H7 (cell line): ENCODE measurements around the gene RABGEF1. TPM values are rescaled to one million over a fixed set of nuclear protein-coding genes. Genes with fewer than 3 reads are reported as not detected.
"Not testable (repeated sequence)": the region's sequence is repeated elsewhere in the genome, so short reads cannot be mapped to it uniquely, and the experiment has no call there.

Source experiments
- DNase-seq: peaks from one replicate; pipeline ENCODE4 v3.0.0; 2012
- H3K27me3 ChIP-seq: 2 replicates; pipeline ENCODE4 v1.6.0; 2011; ENCODE audit warnings: mild to moderate bottlenecking, low read length; ENCODE audit not compliant: control insufficient read depth, insufficient read depth
- H3K36me3 ChIP-seq: replicated peaks from 2 replicates; pipeline ENCODE4 v1.5.1; 2011; ENCODE audit warnings: low read length; ENCODE audit not compliant: control insufficient read depth, insufficient read depth
- H3K4me3 ChIP-seq: 2 replicates; pipeline ENCODE4 v1.5.1; 2011; ENCODE audit warnings: low read depth, mild to moderate bottlenecking, control low read depth, low read length, moderate library complexity; ENCODE audit not compliant: insufficient read depth
- total RNA-seq: library from RNA; depleted of rRNA; stranded (reverse); fragments of >200 nt; shearing (Covaris generic); gene quantifications from 2 replicates; pipeline ENCODE4 v1.2.3, GENCODE V29; 2014; rRNA removed

RABGEF1 gene
- 16.6 and 21.7 TPM in 2 replicates for total RNA-seq

- peak within 1 kb of the TSS; percentile 68 for H3K4me3 ChIP-seq
- H3K27me3 ChIP-seq = no peaks in the 10 kb centered on the region
- peak; percentile 98 for DNase-seq
- no peaks in the 10 kb centered on the region; the same call in 1 of the 2 replicates for H3K36me3 ChIP-seq
Measured at GRCh38 chr7:66740302-66740979, at the start of gene RABGEF1. RABGEF1 (plus strand) TSS chr7:66740733; CDS start chr7:66771900, 31,167 bp downstream.

- Histone ChIP-seq H3K27me3 (no peaks in the 10 kb centered on the region), H3K36me3 (no peaks in the 10 kb centered on the region; the same call in 1 of the 2 replicates), H3K4me3 (no peak overlapping the region)
- DNase-seq = peak; percentile 31
Measured at GRCh38 chr7:66693331-66693730, 47.2 kb upstream of the RABGEF1 start.

GRCh38 chr7:66694286-66694685 lies 46.2 kb upstream of the RABGEF1 start:
- peak; percentile 46 for DNase-seq

GRCh38 chr7:66695417-66695816 lies 45.1 kb upstream of the RABGEF1 start:
- DNase-seq, H3K4me3 ChIP-seq, H3K27me3 ChIP-seq: not testable (repeated sequence)

More at GRCh38 chr7:66694286-66694685, 46.2 kb upstream of the RABGEF1 start:
- Histone ChIP-seq H3K36me3 (no peaks in the 10 kb centered on the region; the same call in 1 of the 2 replicates), H3K4me3 (no peak overlapping the region), H3K27me3 (no peaks in the 10 kb centered on the region)

GRCh38 chr7:66696134-66696533 lies 44.4 kb upstream of the RABGEF1 start:
- not testable (repeated sequence) for H3K27me3 ChIP-seq, DNase-seq, H3K4me3 ChIP-seq, H3K36me3 ChIP-seq

More at GRCh38 chr7:66695417-66695816, 45.1 kb upstream of the RABGEF1 start:
- not testable (repeated sequence) for H3K36me3 ChIP-seq

- Histone ChIP-seq H3K4me3 (no peak overlapping the region), H3K36me3 (no peaks in the 10 kb centered on the region; the same call in 1 of the 2 replicates), H3K27me3 (no peaks in the 10 kb centered on the region)
- DNase-seq = peak; percentile 42
Measured at GRCh38 chr7:66696774-66697191, 43.8 kb upstream of the RABGEF1 start.

GRCh38 chr7:66697449-66698438 lies 42.8 kb upstream of the RABGEF1 start:
- no peak overlapping the region for H3K4me3 ChIP-seq
- peak; percentile 51 for DNase-seq
- H3K27me3 ChIP-seq = no peaks in the 10 kb centered on the region
- no peaks in the 10 kb centered on the region; the same call in 1 of the 2 replicates for H3K36me3 ChIP-seq

- Histone ChIP-seq H3K36me3 (no peaks in the 10 kb centered on the region; the same call in 1 of the 2 replicates), H3K27me3 (no peaks in the 10 kb centered on the region), H3K4me3 (no peak overlapping the region)
- peak; percentile 38 for DNase-seq
Measured at GRCh38 chr7:66698652-66699205, 41.8 kb upstream of the RABGEF1 start.

GRCh38 chr7:66699998-66700397 lies 40.5 kb upstream of the RABGEF1 start:
- H3K27me3 ChIP-seq = no peaks in the 10 kb centered on the region
- no peaks in the 10 kb centered on the region; the same call in 1 of the 2 replicates for H3K36me3 ChIP-seq
- no peak for DNase-seq
- H3K4me3 ChIP-seq = no peak overlapping the region

- Histone ChIP-seq H3K27me3 (no peaks in the 10 kb centered on the region), H3K4me3 (no peak overlapping the region), H3K36me3 (no peaks in the 10 kb centered on the region)
- peak; percentile 20 for DNase-seq
Measured at GRCh38 chr7:66700633-66701131, 39.9 kb upstream of the RABGEF1 start.

- no peaks in the 10 kb centered on the region for H3K27me3 ChIP-seq
- DNase-seq = no peak
- H3K4me3 ChIP-seq = no peak overlapping the region
- H3K36me3 ChIP-seq = no peaks in the 10 kb centered on the region
Measured at GRCh38 chr7:66707825-66708224, 32.7 kb upstream of the RABGEF1 start.

- DNase-seq, H3K27me3 ChIP-seq, H3K36me3 ChIP-seq, H3K4me3 ChIP-seq: not testable (repeated sequence)
Measured at GRCh38 chr7:66710752-66711151, 29.8 kb upstream of the RABGEF1 start.

GRCh38 chr7:66713687-66714086 lies 26.8 kb upstream of the RABGEF1 start:
- Histone ChIP-seq H3K36me3 (no peaks in the 10 kb centered on the region), H3K4me3 (no peak overlapping the region), H3K27me3 (no peaks in the 10 kb centered on the region)
- no peak for DNase-seq

GRCh38 chr7:66716634-66717033 lies 23.9 kb upstream of the RABGEF1 start:
- DNase-seq, H3K4me3 ChIP-seq, H3K36me3 ChIP-seq, H3K27me3 ChIP-seq: not testable (repeated sequence)
